NK-92 (cell line): ENCODE measurements around the gene IMMP2L.

Experiments
- DNase-seq: peaks from one replicate; lab custom pipeline; 2025; ENCODE audit not compliant: unreplicated experiment; lab: John Stamatoyannopoulos, UW

The IMMP2L gene

DNA sequence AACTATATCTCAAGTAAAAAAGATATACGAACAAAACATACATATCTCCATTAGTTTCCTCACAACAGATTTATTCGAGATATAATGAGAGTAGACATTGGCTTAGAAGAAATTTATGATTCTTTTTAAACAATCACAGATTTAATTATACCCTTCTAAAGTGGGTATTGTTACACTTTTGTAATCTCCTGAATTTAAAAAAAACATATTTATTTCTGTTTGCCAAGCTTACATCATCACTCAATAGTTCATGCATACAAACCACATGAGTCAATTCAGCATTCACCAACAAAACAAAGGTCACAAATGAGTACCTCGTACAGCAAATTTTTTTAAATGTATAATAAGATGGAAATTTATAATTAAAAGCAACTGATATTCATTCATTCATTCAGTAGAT lies 453.8 kb downstream of the IMMP2L start:
- DNase-seq, result no peak

DNA sequence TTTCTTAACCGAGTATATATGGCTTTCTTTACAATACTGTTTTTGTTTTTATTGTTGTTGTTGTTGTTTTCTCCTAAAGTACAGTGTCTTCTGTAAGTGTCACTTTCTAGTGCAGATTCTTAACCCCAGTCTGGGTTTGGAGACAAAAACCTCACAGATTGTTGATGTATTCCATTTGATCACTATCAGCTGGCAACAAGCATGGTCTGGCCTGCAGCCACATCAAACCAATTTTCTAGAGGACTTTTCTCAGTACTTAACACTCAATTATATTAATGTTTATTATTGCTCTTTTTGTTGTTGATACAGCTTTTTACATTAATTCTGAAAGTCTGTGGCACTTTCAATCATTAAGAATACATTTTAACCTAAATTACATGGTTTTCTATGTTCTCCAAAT lies 454.3 kb downstream of the IMMP2L start:
- DNase-seq, result no peak

DNA sequence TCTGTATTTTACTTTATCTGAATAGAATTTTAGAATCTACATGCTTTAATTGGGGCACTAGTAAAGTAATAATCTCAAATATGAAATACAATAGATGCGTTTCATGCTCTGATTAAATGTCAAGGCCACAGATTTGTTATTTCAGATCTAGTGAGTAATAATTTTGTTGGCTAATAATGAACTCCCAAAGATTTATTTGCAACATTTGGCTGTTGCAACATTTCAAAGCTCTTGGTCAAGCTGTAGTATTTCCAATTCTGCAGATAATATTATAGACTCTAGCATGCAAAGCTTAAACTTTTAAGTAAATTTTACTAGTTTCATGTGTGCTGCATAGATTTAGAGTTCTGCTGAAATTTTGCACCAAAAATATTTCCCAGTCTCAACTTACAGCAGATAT lies 454.7 kb downstream of the IMMP2L start:
- no peak for DNase-seq

DNA sequence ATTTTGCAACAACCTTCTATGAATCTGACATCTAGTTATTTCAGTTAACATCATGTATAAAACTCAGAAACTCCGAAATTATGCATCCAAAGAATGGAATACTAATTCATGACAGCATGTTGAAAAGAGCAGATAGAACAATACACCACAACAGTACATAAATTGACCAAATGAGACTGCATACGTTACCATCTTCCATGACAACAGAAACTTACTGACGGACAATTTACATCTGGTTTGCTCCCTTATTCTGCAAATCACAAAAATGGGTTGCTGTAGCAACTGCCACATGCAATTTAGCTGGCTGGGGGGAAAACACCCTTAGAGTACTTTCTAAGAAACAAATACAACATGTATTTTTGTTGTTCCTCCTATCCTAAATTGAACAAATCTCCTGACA lies 457.0 kb downstream of the IMMP2L start:
- DNase-seq, result no peak

DNA sequence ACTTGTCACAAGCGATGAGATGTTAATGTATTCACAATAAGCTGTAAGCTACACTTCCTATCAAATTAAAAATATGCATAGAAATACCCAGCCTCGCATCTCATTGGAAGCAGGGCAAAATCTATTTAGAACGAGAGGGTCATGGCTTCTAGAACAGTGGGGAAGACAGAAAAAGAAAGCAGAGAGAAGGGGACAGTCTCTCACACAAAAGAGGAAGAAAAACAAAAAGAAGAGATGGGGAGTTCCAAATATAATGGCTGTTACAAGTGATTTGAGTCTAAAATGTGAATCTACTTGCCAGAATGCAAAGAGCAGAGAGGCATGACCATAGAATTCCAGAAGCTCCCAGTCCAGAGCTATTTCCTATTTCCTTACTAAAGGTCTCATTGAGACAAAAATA lies 457.6 kb downstream of the IMMP2L start:
- no peak for DNase-seq

DNA sequence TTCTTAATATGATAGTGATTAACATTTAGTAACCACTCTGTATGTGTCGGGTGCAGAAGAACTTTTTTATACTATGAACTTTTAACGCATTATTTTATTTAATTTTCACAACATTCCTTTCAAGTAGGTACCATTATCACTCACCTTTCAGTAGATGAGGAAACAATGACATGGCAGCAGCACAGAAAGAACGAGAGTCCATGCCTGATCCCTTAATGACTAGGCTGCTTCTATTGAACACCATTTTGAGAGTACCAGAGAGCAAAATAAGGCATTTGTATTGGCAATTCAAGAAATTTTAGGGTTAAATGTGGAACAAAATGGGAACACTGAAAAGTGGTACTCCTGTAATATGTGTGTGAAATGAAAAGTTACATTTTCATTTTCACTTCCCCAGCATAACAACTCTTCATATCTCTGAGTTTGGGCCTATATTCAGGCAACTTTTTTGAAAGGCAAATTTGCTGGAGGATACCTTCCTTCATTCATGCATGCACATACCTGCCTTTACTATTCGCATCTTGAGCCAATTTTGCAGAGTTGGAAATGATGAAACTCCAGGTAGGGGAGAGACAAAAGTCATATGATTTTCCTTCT lies 458.5 kb downstream of the IMMP2L start:
- DNase-seq, result no peak

DNA sequence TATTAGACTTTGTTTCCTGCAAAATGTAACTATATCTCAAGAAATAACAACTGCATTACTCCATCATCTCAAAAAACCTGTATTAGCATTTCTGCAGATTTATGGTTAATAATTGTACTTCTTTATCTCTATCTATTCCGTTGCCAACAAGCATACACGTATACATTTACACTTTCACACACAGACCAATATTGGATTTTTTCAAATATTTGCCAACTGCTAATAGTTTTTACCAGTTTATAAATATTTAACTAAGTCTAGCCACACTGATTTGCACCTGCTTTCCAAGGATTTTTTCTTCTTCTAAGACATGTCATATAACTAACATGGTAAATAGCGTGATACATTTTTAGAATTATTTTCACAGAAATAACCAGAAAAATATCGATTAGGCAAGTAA lies 459.2 kb downstream of the IMMP2L start:
- DNase-seq, result no peak

DNA sequence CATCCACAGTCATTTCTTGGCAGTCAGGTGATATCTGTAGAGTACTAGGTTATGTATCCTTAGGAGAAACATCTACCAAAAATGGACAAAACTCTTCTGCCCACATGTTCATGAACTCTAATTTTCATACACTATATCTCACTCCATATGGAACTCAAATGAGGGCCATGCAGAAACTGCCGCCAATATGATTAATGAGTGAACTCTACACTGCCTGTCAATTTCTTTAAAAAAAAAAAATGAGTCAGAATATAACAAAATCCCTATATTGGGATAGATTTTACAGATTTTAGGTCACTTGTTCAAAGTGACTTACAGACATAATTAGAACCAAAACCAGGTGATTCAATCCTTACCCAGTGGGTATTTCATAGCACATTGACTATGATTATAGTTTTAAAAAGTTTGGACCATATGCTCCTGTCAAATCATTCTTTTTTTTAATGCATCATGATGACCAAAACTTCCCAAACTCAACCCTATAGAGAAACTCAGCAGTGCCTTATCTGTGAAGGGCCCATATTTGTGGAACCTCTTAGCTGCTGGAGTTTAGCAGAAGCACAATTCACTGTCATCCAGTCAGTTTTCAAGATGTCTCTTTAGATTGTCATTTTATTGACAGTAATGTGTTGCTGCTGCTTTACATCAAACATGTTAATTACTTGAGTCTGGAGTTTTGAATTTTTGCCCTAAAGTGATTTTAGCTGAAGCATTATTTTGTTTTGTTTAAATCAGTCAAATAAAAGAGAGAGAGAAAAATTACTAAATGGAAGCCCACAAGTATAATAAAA lies 460.2 kb downstream of the IMMP2L start:
- no peak for DNase-seq

DNA sequence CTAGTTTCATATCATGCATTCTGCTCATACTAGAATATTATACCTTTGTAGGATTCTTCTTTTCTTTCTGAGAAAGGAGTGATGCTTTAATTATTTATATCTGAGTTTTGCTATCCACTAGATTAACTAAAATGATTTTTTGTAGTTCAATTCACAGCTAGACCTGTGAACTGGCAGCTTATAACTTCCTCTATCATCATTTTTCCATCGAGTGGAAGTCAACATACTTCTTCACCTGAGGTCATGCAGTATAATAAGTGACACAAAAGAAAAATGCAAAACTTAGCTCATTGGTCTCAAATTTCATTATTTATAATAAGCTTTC lies 463.4 kb downstream of the IMMP2L start:
- DNase-seq, result no peak

DNA sequence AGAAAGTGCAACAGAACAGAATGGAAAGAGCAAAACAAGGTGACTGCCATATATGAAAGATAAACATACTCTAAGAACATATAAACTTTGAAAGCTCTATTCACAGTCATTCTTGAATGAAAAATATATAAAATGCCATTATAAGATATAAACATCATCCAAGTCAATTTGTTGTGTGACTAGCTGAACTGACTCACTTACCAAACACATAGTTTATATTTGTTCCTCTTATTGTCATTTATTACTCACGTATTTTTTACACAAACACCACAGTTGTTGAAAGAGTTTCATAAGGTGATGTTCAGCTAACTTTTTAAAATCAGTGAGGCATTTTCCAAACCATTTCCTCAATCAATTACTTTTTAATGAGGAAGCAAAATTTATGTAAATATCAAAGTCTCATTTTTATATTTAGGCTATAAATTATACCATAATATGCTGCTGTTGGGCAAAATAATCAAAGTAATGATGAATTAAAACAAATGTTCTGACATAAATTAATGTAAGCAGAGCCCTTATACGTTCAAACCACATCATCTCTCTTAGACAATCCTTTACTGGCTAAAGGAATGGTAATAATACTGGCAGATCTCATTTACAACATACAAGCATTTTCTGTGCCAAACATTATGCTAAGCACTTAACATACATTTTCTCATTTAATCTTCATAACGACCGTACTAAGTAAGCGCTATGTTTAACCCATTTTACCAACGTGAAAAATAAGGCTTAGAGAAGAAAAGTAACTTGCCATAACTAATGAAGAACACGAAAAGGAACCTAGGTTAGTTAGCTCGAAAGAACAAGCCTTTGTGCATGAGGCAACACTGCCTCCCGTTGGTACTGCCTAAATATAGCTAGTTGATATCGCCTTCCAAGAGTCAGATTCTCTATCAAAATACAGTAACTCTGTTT lies 464.0 kb downstream of the IMMP2L start:
- DNase-seq, result no peak

DNA sequence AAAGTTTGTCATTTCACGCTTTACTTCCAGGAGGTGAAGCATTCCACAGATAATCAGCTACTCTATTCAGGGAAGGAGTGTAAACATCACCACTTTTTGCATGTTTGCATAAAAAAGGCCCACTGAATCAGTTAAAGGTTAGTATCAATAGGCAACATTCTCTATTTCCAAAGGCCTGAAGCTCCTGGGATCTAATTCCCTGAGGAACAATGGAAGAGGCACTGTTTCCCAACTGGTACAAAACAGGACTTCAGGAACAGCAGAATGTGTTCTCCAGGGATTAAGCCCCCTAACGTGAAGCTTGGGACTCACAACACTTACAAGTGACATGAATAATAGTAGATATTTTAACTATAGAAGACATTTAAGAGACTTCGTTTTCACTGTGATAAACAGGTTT lies 465.3 kb downstream of the IMMP2L start:
- no peak for DNase-seq

DNA sequence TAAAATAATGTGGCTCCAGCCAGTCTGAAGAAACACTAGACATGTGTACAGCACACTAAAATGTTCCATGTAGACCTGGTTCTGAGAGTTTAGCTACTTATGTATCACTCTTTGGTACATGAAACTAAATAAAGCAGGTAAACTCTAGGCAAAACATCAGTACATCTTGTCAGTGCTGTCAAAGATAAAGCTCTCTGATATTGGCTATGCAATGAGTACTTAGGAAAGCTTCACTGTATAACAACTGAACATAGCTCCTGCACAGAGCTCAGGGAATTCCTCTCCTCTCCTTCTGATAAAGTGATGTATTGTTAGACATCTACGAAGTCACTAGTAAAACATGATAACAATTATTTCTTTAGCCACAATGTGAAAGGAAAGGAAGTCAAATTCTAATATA lies 467.9 kb downstream of the IMMP2L start:
- no peak for DNase-seq

DNA sequence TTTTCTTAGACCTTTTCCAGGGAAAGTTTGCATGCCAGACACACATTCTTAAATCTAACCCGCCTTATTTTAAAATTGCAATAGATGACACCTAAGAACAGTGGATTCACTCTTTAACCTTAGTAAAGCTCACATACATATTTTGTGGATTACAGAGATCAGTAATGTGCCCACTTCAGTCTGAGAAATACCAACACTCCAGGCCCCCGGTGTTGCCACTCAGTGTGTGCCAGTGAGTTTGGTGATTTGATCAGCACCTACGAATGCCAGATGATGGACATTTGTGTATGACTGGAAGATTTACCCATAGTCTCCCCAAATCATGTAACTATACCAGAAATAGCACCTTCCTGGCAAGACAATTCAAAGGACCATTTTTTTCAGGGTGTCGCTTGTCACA lies 468.8 kb downstream of the IMMP2L start:
- DNase-seq, result no peak

DNA sequence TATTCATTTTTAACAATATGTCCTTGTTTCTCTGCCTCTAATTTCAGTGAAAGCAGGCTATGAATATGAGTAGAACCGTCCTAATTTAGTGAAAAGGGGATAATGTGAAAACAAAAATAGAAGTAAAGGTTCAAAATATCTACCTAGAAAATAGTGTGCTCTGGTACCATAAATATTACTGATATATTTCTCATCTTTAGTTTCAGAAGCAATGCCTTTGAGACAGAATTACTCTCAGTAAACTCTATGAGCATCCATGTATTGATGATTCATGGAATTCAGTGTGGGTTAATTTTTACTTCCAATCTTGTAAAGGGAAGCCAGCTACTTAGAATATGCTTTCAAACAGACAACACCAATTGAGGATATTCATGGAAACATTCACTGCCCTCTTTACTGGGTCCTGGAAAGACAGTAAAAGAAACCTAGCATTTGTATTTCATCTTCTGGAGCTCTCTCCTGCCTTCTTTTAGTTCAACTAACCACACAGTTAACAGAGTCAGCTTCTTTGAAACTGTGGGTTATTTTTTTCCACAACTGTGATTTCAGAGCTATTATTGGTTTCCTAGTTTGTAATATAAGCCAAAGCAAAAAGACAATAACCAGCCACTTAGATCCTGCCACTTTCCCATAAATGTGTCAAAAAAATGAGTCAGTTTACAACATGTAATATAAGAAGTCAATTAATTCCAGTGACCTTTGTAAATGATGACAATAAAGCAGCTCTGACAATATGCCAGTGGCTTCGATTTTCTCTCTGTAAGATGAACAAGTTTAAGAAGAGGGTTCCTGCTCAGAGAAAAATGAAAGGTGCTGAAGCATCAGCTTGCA lies 469.7 kb downstream of the IMMP2L start:
- no peak for DNase-seq

DNA sequence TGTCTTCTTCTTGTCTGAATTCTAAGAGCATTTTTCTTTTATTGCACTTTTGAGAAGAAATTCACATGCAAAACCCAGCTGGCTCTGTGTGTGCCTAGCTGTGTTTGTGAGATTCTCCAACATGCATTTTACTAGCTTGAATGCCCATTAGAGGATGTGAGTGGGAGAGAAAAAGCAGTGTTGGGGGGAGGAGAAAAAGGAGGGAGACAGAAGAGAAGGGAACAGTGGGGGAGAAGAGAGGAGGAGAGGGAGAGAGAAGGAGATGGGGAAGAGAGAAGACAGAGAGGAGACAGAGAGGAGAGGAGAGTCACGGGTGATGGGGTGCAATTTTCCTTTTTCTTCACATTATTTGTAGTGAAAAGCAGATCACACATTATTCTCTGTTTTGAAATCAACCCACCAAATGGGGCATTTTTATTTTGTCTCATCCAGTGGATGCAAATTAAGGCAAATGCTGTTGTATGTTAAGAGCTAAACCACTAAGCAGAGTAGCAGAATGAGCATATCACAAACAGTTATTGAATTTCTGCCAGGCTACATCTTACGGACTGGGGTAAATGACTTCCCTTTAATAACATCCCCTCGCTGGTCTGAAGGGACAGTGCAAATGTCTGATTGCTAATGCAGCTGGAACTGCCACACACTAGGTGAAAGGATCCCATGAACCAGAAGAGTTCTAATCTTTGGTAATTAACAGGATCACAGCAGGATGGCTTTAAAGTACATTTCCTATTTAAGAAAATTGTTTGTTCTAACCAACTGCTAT lies 470.5 kb downstream of the IMMP2L start:
- no peak for DNase-seq

DNA sequence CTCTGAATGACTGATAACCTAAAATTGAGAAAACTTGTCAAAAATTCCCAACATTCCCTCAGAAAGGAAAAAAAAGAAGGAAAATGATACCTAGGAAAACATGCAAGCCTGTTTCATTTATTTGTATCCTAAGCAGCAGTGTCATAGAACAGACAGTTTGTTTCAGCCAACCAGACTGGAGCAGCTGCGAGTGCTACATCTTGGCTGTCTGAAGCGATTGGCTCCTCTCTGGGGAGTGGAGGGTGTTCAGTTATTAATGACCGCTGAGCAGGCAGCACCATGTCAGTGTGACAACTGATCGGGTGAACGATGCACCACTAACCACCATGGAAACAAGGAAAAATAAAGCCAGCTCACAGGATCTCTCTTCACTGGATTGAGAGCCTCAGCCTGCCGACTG lies 471.4 kb downstream of the IMMP2L start, which contains the start of gene LRRN3:
LRRN3 (plus strand) TSS at position 282 of the 400 bp plus-strand sequence. CDS start 31,646 bp downstream, outside the sequence.
- no peak for DNase-seq

DNA sequence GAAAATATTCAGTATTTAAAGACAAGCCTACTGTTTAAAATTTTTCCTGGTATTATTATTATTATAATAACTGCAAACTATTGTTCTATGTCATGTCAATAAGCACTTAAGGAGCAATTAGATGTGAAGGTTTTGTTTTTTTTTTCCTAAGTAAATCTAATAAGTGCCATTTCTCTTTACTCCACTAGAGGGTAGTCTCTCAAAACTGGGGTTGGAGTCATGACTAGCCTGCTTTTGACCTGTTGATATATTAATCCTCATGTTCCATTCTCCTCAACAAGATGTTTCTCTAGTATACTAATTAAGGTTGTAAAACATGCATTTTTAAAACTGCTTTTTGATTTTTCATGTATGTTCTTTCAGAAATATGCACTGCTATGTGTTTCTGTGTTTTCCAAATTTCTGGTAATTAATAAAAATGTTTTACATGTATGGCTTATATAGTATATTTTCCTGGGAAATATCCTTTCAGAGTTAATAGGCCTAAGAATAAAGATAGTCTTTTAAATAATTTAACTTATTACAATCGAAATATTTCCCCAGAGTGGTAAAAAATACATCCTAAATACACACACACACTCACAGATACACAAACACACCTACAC lies 472.4 kb downstream of the IMMP2L start:
- DNase-seq, result no peak

DNA sequence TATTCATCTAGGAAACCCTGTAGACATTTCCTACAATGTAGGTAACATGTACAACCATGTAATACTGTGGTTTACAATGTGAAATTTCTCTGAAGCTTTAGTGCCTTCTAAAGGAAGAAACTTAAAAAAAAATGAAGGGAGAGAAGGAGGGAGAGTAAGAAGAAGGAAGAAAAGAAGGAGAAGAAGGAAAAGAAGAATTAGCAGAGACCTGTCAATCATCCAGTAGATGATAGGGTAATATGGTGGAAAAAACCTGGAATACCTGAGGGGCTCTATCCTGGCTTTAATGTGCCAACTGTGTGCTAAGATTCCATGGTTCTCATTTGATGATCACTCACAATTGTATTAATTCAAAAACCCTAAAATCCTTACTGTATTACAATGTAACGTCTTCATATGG lies 474.0 kb downstream of the IMMP2L start:
- no peak for DNase-seq

DNA sequence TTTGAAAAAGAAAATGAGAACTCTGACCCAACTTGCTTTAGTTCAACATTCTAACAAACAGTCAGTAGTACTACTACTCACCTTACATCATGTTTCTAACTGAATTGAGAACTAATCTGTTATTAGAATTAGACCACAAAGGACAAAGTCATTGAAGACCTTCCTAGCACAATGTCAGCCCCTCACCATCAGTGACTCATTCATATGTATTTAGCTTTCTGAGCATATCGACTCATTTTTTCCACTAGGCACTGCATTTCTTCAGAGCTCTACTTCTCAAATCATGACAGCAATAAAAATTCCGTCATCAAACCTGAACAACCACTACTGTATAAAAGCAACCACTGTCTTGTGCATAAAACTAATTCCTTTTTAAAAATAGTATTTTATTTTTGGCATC lies 475.8 kb downstream of the IMMP2L start:
- no peak for DNase-seq

DNA sequence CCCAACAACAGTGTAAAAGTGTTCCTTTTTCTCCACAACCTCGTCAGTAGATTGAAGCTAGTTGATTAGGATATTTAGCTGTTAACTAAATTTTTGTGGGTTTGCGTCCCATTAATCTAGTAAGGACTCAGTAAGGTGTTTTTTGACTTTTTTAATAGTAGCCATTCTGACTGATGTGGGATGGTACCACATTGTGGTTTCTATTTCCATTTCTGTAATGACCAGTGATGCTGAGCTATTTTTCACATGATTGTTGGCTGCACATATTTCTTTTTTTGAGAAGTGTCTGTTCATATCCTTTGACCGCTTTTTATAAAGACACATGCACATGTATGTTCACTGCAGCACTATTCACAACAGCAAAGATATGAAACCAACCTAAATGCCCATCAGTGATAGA lies 476.9 kb downstream of the IMMP2L start:
- no peak for DNase-seq
